OCI-LY1 (cell line): ENCODE measurements around the gene KCNMB2.

Source experiments
- CTCF ChIP-seq: fragments of 200-600 bp; sonication (generic), shearing (Covaris generic); IDR thresholded peaks from 2 replicates; pipeline ENCODE4 v1.5.1; 2017; ENCODE audit warnings: mild to moderate bottlenecking, antibody characterized with exemption, low read length, moderate library complexity, mixed read lengths
- EZH2 ChIP-seq: fragments of 200-600 bp; sonication (generic), shearing (Covaris generic); IDR thresholded peaks from 2 replicates; pipeline ENCODE4 v1.8.0; 2017; ENCODE audit warnings: borderline replicate concordance, mixed run types, mild to moderate bottlenecking, antibody characterized with exemption, low read length, moderate library complexity, mixed read lengths

- no peak for TF ChIP-seq CTCF
- TF ChIP-seq EZH2 = no peak
Measured at GRCh38 chr3:178505832-178506231, 30.4 kb upstream of the KCNMB2 start.
